ENCODE measurements around the gene OPRD1. TPM values are rescaled to one million over a fixed set of nuclear protein-coding genes. Genes with fewer than 3 reads are reported as not detected.

The OPRD1 gene
- polyA plus RNA-seq, 1 experiment = not detected

GRCh38 chr1:28897789-28898188, 85.8 kb downstream of the OPRD1 start:
- no peak overlapping the region for H3K4me3 ChIP-seq (ENCODE audit: low read depth, low read length)
- TF ChIP-seq CTCF (IDR thresholded peaks at IDR 0.05; ENCODE audit: insufficient read depth, low read depth, low read length) = no peak
- CTCF ChIA-PET = interaction anchor here (2.0 to 14.8 kb wide), 2 partner anchors 134 to 305 kb away, joined by 5 to 152 read pairs; no protein-coding TSS in a partner anchor
- DNase-seq (ENCODE audit: low read depth) = no peak
- POLR2A ChIA-PET = no interaction called here
- H3K27me3 ChIP-seq (ENCODE audit: control insufficient read depth, insufficient read depth, low read length) = no peaks in the 10 kb centered on the region
- 0 out of 2 replicates have a peak, but pooled peaks cover 1% of the 10 kb centered on the region for H3K36me3 ChIP-seq (ENCODE audit: control insufficient read depth, insufficient read depth, low read length)

- no peak for TF ChIP-seq CTCF (IDR thresholded peaks at IDR 0.05; ENCODE audit: insufficient read depth, low read depth, low read length)
- ChIA-PET POLR2A (no interaction called here), CTCF (interaction anchor here (0.7 to 14.8 kb wide), 6 partner anchors 10 to 304 kb away, joined by 4 to 152 read pairs (median 4); partner anchors contain the start of gene EPB41)
These were observed 86.5 kb downstream of the OPRD1 start for GRCh38 chr1:28898405-28898881.

GRCh38 chr1:28899267-28899666, 87.3 kb downstream of the OPRD1 start:
- CTCF ChIA-PET = interaction anchor here (0.9 to 14.8 kb wide), 6 partner anchors 11 to 303 kb away, joined by 3 to 152 read pairs (median 4); partner anchors contain the start of gene EPB41
- no peak for TF ChIP-seq CTCF (IDR thresholded peaks at IDR 0.05; ENCODE audit: insufficient read depth, low read depth, low read length)
- no peak for DNase-seq (ENCODE audit: low read depth)
- POLR2A ChIA-PET = no interaction called here
- Histone ChIP-seq H3K27me3 (ENCODE audit: control insufficient read depth, insufficient read depth, low read length) (no peaks in the 10 kb centered on the region), H3K36me3 (ENCODE audit: control insufficient read depth, insufficient read depth, low read length) (0 out of 2 replicates have a peak, but pooled peaks cover 1% of the 10 kb centered on the region), H3K4me3 (ENCODE audit: low read depth, low read length) (no peak overlapping the region)

More at GRCh38 chr1:28898405-28898881, 86.5 kb downstream of the OPRD1 start:
- Histone ChIP-seq H3K4me3 (ENCODE audit: low read depth, low read length) (no peak overlapping the region), H3K27me3 (ENCODE audit: control insufficient read depth, insufficient read depth, low read length) (no peaks in the 10 kb centered on the region), H3K36me3 (ENCODE audit: control insufficient read depth, insufficient read depth, low read length) (0 out of 2 replicates have a peak, but pooled peaks cover 1% of the 10 kb centered on the region)
- no peak for DNase-seq (ENCODE audit: low read depth)

GRCh38 chr1:28900562-28900961, 88.6 kb downstream of the OPRD1 start:
- ChIA-PET CTCF (interaction anchor here (14.8 kb wide), 1 partner anchor 131 kb away, joined by 152 read pairs; no protein-coding TSS in a partner anchor), POLR2A (no interaction called here)
- no peak overlapping the region for H3K4me3 ChIP-seq (ENCODE audit: low read depth, low read length)
- H3K36me3 ChIP-seq (ENCODE audit: control insufficient read depth, insufficient read depth, low read length) = 0 out of 2 replicates have a peak, but pooled peaks cover 1% of the 10 kb centered on the region
- no peak for DNase-seq (ENCODE audit: low read depth)
- no peaks in the 10 kb centered on the region for H3K27me3 ChIP-seq (ENCODE audit: control insufficient read depth, insufficient read depth, low read length)
- TF ChIP-seq CTCF (IDR thresholded peaks at IDR 0.05; ENCODE audit: insufficient read depth, low read depth, low read length) = no peak

- no peak overlapping the region for H3K4me3 ChIP-seq (ENCODE audit: low read depth, low read length)
- POLR2A ChIA-PET = no interaction called here
- TF ChIP-seq CTCF (IDR thresholded peaks at IDR 0.05; ENCODE audit: insufficient read depth, low read depth, low read length) = no peak
- H3K27me3 ChIP-seq (ENCODE audit: control insufficient read depth, insufficient read depth, low read length) = no peaks in the 10 kb centered on the region
- H3K36me3 ChIP-seq (ENCODE audit: control insufficient read depth, insufficient read depth, low read length) = 0 out of 2 replicates have a peak, but pooled peaks cover 1% of the 10 kb centered on the region
- no peak for DNase-seq (ENCODE audit: low read depth)
- CTCF ChIA-PET = interaction anchor here (0.6 to 3.2 kb wide), 11 partner anchors 9 to 151 kb away, joined by 3 to 9 read pairs (median 3); no protein-coding TSS in a partner anchor
These were observed 90.8 kb downstream of the OPRD1 start for GRCh38 chr1:28902738-28903137.
